NOMO-1 treated with dmso at 0.1 percent for 144 hours (cell line): ENCODE results near the gene DLL4.

ENCODE experiments used
- DNase-seq: peaks from one replicate; lab custom pipeline; 2025; ENCODE audit not compliant: unreplicated experiment; lab: John Stamatoyannopoulos, UW

DLL4 gene

DNA sequence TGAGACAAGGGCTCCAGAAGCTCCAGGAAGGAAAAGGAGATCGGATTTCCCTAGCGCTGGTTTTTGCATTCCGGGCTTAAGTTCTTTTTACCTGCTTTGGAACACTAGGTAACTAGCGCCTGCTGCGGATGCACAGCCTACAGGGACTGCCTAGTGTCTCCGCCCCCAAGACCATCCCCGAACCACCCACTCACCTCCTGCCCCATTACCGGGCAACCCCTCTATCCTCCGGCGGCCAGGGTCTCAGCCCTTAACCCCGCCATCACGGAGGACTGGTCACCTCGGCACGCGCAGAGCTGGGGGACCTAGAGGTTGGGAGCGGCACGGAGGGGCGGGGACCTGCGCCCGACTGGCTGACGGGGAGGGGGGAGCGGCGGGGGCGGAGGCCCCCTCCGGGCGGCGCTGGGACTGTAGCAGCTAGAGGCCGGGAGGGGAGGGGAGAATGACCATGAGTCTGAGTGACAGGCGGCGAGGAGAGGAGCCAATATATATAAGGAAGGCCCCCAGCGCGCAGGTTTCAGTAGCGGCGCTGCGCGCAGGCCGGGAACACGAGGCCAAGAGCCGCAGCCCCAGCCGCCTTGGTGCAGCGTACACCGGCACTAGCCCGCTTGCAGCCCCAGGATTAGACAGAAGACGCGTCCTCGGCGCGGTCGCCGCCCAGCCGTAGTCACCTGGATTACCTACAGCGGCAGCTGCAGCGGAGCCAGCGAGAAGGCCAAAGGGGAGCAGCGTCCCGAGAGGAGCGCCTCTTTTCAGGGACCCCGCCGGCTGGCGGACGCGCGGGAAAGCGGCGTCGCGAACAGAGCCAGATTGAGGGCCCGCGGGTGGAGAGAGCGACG lies at the start of gene DLL4:
DLL4 (plus strand) TSS at position 520 of the 839 bp plus-strand sequence. CDS start 329 bp downstream, outside the sequence.
- peak; percentile 36 for DNase-seq

DNA sequence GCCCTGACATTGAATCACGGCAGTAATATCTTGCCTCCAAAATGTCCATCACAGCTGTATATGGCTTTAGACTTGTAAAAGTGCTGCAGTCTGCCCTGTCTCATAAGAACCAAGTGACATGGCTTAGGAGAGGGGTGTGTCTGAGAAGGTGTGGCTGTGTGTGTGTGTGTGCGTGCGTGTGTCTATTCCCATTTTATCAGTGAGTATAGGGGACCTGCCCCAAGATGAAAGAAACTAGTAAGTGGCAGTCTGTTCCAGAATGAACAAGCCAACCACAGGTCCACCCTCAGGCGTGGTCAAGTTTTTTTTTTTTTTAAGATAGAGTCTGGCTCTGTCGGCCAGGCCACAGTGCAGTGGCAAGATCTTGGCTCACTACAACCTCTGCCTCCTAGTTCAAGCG lies 49.5 kb upstream of the DLL4 start:
- no peak for DNase-seq

DNA sequence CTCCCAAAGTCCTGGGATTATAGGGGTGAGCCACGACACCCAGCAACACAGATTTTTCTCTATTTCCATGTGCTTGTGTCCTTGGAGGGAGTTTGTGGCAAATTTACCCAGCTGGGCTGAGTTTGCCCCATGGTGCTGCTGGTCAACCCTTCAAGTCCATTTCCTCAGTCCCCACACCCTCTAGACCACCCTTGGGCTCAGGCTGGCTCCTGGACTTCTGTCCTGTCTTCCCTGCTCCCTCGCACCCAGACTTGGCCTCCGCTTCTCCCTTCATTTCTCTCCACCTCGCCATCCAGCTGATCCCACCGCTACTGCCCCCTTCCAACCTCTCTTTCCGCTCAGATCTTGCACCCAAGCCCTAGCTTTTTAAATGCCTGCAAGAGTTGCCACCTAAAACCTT lies 47.8 kb upstream of the DLL4 start:
- no peak for DNase-seq

DNA sequence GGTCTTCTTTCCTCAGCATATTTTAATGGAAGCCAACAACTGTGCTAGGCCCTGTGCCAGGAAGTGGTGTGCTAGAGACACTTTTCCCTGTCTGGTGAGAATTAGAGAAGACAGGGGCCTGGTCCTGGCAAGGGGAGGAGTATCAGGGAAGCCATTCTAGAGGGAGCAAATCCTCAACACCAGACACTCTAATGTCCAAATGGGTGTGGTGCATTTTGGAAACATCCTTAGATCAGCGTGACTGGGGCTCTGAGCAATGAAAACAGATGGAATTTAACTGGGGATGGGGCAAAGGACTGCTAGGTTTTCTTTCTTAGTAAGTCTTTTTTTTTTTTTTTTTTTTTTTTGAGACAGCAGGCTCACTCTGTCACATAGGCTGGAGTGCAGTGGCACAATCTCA lies 42.6 kb upstream of the DLL4 start:
- no peak for DNase-seq

GRCh38 chr15:40889112-40889511 lies 40.0 kb upstream of the DLL4 start:
- DNase-seq, result no peak

DNA sequence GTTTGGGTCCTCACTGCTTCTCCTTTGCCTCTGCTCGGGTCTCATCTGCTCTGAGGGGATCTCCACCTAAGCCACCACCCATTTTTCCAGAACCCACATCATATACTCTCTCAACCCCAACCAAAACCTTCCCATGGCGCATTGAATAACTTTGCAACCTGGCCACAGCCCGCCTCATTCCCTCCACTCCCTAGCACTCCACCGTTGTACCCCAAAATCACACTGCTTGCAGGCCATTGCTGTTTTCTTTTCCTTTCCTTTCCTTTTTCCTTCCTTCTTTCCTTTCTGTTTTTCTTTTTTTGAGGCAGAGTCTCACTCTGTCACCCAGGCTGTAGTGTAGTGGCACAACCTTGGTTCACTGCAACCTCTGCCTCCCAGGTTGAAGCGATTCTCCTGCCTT lies 38.0 kb upstream of the DLL4 start:
- no peak for DNase-seq

- no peak for DNase-seq
These were observed 37.2 kb upstream of the DLL4 start for GRCh38 chr15:40891810-40892446.

DNA sequence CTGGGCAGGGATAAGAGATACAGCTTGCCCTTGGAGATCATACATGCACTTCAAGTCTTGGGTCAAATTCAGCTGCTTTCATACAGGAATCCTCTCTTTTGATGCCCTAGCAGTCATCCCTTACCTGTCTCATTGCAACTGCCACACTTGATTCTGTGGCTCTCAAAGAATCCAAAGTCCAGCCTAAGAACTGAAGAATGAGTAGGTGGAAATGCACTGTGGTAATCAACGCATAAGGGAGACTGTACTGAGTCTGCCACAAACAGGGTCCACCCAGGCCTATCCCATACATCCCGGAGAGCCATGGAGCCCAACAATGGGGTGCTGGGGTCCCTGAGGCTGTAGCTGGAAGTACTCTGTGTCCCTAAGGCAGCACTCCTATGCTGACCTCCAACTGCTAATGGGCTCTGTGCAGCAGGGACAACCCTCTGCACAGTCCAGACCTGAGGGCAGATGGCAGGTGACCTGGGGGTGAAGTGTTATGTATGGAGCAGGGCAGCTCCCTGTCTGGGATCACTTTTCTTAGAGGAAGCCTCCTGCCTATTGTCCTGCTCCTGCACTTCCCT lies 36.6 kb upstream of the DLL4 start:
- DNase-seq, result no peak

DNA sequence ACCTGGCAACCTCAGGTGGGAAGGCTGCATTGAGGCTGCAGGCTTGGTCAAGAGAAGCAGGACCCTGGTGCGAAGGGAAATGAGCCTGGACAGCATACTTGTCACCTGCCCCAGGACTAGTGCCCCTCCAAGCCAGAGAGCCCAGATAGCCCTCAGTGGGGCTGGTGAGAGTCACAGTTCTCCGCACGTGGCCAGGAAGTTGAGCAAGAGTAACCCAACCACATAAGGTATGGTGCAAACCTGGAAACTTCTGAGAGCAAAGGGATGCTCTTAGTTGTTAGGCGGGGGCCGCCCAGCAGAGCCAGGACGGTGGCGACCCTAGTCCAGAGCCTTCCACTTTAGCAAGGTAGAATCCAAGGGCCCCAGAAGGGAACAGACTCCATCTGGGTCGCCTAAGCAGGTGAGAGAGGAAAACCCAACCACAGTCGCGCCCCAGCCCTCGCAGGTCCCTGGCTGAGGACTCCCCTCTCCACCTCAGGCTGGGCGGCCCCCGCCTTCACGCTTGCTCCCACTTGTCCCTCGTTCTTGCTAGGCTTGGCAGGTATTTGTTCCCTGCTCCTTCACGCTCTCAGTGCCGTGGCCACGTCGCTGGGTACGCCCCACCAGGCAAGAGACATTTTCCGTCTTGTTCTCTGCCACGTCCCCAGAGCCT lies 36.0 kb upstream of the DLL4 start:
- DNase-seq, result peak; percentile 36

- DNase-seq, result peak; percentile 96
These were observed 35.1 kb upstream of the DLL4 start, which contains the start of gene VPS18 for GRCh38 chr15:40893733-40894680. Gene VPS18 (plus strand): TSS chr15:40894450. CDS start chr15:40894769, 319 bp downstream.

GRCh38 chr15:40894681-40895448 lies 34.3 kb upstream of the DLL4 start:
- DNase-seq, result peak; percentile 70

DNA sequence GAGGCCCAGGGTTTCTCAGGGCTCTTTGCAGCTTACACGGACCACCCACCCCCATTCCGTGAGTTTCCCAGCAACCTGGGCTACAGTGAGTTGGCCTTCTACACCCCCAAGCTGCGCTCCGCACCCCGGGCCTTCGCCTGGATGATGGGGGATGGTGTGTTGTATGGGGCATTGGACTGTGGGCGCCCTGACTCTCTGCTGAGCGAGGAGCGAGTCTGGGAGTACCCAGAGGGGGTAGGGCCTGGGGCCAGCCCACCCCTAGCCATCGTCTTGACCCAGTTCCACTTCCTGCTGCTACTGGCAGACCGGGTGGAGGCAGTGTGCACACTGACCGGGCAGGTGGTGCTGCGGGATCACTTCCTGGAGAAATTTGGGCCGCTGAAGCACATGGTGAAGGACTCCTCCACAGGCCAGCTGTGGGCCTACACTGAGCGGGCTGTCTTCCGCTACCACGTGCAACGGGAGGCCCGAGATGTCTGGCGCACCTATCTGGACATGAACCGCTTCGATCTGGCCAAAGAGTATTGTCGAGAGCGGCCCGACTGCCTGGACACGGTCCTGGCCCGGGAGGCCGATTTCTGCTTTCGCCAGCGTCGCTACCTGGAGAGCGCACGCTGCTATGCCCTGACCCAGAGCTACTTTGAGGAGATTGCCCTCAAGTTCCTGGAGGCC lies 29.5 kb upstream of the DLL4 start:
- no peak for DNase-seq

DNA sequence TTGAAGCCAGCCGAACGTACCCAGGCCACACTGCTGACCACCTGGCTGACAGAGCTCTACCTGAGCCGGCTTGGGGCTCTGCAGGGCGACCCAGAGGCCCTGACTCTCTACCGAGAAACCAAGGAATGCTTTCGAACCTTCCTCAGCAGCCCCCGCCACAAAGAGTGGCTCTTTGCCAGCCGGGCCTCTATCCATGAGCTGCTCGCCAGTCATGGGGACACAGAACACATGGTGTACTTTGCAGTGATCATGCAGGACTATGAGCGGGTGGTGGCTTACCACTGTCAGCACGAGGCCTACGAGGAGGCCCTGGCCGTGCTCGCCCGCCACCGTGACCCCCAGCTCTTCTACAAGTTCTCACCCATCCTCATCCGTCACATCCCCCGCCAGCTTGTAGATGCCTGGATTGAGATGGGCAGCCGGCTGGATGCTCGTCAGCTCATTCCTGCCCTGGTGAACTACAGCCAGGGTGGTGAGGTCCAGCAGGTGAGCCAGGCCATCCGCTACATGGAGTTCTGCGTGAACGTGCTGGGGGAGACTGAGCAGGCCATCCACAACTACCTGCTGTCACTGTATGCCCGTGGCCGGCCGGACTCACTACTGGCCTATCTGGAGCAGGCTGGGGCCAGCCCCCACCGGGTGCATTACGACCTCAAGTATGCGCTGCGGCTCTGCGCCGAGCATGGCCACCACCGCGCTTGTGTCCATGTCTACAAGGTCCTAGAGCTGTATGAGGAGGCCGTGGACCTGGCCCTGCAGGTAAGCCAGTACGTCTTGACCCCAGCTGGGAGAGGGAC lies 28.7 kb upstream of the DLL4 start:
- DNase-seq, result no peak

- DNase-seq, result no peak
These were observed 28.1 kb upstream of the DLL4 start for GRCh38 chr15:40901053-40901443.

DNA sequence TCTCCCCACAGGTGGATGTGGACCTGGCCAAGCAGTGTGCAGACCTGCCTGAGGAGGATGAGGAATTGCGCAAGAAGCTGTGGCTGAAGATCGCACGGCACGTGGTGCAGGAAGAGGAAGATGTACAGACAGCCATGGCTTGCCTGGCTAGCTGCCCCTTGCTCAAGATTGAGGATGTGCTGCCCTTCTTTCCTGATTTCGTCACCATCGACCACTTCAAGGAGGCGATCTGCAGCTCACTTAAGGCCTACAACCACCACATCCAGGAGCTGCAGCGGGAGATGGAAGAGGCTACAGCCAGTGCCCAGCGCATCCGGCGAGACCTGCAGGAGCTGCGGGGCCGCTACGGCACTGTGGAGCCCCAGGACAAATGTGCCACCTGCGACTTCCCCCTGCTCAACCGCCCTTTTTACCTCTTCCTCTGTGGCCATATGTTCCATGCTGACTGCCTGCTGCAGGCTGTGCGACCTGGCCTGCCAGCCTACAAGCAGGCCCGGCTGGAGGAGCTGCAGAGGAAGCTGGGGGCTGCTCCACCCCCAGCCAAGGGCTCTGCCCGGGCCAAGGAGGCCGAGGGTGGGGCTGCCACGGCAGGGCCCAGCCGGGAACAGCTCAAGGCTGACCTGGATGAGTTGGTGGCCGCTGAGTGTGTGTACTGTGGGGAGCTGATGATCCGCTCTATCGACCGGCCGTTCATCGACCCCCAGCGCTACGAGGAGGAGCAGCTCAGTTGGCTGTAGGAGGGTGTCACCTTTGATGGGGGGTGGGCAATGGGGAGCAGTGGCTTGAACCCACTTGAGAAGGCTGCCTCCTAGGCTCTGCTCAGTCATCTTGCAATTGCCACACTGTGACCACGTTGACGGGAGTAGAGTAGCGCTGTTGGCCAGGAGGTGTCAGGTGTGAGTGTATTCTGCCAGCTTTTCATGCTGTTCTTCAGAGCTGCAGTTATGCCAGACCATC lies 26.3 kb upstream of the DLL4 start:
- peak; percentile 97 for DNase-seq

- no peak for DNase-seq
These were observed 24.5 kb upstream of the DLL4 start for GRCh38 chr15:40904552-40905201.
